ENCODE results near the gene ARIH2.

DNA sequence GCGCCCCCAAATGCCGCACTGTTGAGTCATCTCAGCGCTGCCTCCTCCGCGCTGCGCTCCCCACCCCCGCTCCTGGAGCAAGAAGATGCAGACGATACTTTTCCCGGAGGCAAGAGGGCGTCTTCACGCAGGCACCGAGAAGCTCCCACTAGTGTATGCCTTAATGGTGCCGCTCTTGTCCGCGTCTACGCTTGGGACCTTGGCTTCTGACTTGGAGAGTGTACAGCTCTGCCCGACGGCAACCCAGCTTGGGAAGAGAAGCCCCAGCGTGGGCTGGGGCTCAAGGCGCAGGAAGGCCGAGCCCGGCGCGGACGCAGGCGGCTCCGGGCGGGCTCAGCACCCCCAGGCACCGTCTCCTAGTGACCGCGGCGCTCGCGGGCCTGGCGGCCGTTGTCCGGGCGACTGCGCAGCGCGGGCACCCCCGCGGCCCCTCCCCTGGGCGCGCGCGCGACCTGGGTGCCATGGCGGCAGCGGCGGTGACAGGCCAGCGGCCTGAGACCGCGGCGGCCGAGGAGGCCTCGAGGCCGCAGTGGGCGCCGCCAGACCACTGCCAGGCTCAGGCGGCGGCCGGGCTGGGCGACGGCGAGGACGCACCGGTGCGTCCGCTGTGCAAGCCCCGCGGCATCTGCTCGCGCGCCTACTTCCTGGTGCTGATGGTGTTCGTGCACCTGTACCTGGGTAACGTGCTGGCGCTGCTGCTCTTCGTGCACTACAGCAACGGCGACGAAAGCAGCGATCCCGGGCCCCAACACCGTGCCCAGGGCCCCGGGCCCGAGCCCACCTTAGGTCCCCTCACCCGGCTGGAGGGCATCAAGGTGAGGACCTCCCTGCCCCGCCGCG lies 71.4 kb downstream of the ARIH2 start, which contains the start of gene P4HTM:
- TF ChIP-seq POLR2A (IDR thresholded peaks at IDR 0.05) (peak in 1 of 2 donors; percentile 48), CTCF (IDR thresholded peaks at IDR 0.05) (peak in 1 of 3 experiments; percentile 4)
